ENCODE results near the gene SERP2. TPM values are rescaled to one million over a fixed set of nuclear protein-coding genes. Genes with fewer than 3 reads are reported as not detected.

SERP2 gene
- total RNA-seq, 4 donors from 2014 or later = 3.2 to 12.4 (median 3.5) TPM

DNA sequence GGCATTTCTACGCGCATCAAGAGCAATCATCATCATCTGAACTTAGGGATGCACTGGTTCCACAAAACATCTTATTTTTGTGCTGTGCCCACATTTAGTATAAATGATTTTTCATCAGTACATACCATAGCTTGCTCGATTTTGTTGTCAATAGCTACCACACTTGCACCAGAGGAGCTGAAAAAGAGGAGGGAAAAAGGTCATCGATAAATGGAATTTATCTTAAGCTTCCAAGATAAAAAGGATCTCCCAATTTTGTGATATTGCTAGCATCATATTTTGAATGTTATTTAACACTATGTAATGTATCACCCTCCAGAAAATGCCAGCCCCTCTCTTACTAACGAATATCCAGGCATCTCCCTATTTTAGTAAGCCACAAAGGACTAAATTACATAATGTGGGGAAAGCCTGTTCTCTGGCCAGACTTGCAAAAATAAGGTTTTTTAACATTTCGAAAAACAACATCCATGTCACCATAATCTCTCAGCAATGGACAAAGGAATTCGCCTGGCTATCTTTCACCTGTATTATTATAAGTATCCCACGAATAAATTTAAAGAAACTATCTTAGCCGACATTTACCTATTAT is 62.4 kb downstream of the SERP2 start:
- Histone ChIP-seq H3K9me3 (no peaks in the 10 kb centered on the region), H3K4me1 (peaks cover 0 to 24% (median 3%) of the 10 kb centered on the region in 4 donors)
- no peak for DNase-seq

GRCh38 chr13:44436589-44437337 is 63.1 kb downstream of the SERP2 start:
- Histone ChIP-seq H3K36me3 (peaks cover 0 to 22% (median 0%) of the 10 kb centered on the region in 3 donors), H3K27me3 (no peaks in the 10 kb centered on the region), H3K27ac (peak overlapping the region; percentile 73 to 96 (median 86)), H3K9me3 (no peaks in the 10 kb centered on the region), H3K4me1 (peaks cover 0 to 24% (median 3%) of the 10 kb centered on the region in 4 donors), H3K4me3 (peak overlapping the region; percentile 47 to 82 (median 59))
- TF ChIP-seq, protein P1, sequence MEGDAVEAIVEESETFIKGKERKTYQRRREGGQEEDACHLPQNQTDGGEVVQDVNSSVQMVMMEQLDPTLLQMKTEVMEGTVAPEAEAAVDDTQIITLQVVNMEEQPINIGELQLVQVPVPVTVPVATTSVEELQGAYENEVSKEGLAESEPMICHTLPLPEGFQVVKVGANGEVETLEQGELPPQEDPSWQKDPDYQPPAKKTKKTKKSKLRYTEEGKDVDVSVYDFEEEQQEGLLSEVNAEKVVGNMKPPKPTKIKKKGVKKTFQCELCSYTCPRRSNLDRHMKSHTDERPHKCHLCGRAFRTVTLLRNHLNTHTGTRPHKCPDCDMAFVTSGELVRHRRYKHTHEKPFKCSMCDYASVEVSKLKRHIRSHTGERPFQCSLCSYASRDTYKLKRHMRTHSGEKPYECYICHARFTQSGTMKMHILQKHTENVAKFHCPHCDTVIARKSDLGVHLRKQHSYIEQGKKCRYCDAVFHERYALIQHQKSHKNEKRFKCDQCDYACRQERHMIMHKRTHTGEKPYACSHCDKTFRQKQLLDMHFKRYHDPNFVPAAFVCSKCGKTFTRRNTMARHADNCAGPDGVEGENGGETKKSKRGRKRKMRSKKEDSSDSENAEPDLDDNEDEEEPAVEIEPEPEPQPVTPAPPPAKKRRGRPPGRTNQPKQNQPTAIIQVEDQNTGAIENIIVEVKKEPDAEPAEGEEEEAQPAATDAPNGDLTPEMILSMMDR (IDR thresholded peaks at IDR 0.05) = peak in 1 of 6 experiments; percentile 12
- TF ChIP-seq POLR2A (IDR thresholded peaks at IDR 0.05) = peak; percentile 98 to 99
- DNase-seq = peak; percentile 72 to 96 (median 96)

More for the DNA sequence above, 62.4 kb downstream of the SERP2 start:
- Histone ChIP-seq H3K27ac (peak overlapping the region; percentile 73 to 96 (median 86)), H3K4me3 (peak overlapping the region; percentile 47 to 82 (median 59)), H3K36me3 (peaks cover 0 to 22% (median 0%) of the 10 kb centered on the region in 3 donors), H3K27me3 (no peaks in the 10 kb centered on the region)
- TF ChIP-seq, protein P1 (IDR thresholded peaks at IDR 0.05) = no peak
- no peak for TF ChIP-seq POLR2A (IDR thresholded peaks at IDR 0.05)

DNA sequence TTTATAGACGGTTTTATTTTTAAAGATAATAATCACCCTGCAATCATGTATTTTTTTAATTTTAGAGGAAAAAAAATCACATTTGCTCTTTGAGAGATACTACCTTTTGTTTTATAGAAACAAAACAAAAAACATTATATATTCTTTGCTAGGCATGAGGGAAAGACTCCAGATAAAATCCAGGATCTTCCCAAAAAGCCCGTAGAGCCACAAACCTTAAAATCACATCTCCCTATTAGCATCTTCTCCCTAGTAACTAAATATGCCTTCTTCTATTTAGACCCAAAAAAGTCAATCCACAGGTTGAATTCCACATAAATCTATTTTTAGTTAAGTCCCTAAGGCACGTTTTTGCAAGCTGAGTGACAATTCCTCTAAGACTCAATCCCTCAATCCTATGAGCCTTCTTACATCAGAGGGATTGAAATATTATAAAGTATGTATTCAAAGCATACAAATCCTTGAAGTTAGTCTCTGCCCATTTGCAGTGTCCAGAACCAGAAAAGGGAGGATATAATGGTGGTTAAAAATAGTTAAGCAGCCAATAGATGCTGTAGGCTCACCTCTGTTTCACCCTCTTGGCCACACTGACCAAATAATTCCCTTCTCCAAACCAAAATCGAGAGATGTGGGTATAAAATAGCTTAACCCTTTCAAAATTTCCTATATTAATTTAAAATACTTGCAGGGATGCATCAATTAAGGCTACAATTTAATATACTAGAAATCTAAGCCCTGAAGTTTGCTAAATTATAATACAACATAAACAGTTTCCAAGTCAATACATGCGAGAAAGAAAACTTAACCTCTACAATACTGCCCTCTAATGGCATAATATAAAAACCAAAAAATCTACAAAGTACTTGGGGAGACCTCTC is 64.0 kb downstream of the SERP2 start:
- Histone ChIP-seq H3K9me3 (no peaks in the 10 kb centered on the region), H3K4me1 (peaks cover 0 to 24% (median 3%) of the 10 kb centered on the region in 4 donors), H3K27me3 (no peaks in the 10 kb centered on the region), H3K27ac (peak overlapping the region in 3 of 4 donors; percentile 81 to 96 (median 92)), H3K4me3 (peak overlapping the region; percentile 47 to 82 (median 59)), H3K36me3 (peaks cover 0 to 22% (median 0%) of the 10 kb centered on the region in 3 donors)
- TF ChIP-seq POLR2A (IDR thresholded peaks at IDR 0.05) = no peak
- TF ChIP-seq, protein P1 (IDR thresholded peaks at IDR 0.05) = peak in 5 of 6 experiments; percentile 57 to 71 (median 67)
- no peak for DNase-seq

DNA sequence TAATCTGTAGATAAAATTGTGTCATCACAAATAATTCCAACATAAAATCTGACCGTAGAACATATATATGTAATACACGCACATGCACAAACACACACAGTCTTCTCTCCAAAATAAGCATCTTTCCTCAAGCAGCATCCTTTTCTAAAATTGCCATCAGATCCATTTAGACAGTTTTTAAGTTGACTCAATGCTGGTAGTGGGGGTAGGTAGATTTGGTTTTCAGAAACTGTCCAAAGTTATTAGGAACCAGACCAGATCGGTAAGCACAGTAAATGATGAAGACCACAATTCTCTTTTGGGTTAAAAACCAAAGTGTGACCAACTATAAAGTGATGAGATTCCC is 64.6 kb downstream of the SERP2 start:
- no peak for DNase-seq
- Histone ChIP-seq H3K36me3 (peaks cover 0 to 18% (median 0%) of the 10 kb centered on the region in 3 donors), H3K4me1 (peaks cover 0 to 24% (median 3%) of the 10 kb centered on the region in 4 donors), H3K27me3 (no peaks in the 10 kb centered on the region), H3K27ac (no peak overlapping the region), H3K4me3 (no peak overlapping the region), H3K9me3 (no peaks in the 10 kb centered on the region)
- TF ChIP-seq, protein P1 (IDR thresholded peaks at IDR 0.05) = no peak
- no peak for TF ChIP-seq POLR2A (IDR thresholded peaks at IDR 0.05)

DNA sequence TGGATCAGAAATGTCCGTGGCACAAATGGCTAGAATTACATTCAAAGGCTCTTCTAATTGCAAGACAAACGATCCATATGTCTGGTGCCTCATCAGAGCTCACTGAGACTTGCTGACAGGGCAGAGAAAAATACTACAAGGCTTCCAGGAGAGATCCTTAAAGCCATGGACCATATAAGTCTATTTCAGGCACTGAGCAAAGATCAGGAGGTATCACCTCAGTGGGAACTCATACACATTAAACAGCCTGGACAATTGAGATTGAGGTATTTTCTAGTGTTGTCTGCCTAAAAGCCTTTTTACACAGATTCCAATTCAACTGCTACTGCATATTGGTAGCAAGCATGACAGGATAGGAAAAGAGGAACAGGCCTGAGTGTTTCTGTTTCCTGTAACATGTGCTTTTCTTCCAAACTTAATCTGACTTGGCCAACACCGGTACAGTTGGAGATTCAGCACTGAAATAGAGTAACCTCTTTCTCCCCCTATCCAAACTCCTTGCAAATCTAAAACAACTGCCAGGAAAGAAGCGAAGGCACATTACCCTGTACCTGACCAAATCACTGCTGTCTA is 65.9 kb downstream of the SERP2 start:
- Histone ChIP-seq H3K4me1 (peaks cover 0 to 18% (median 3%) of the 10 kb centered on the region in 4 donors), H3K27ac (no peak overlapping the region), H3K27me3 (no peaks in the 10 kb centered on the region), H3K4me3 (no peak overlapping the region), H3K36me3 (peaks cover 0 to 5% (median 0%) of the 10 kb centered on the region in 3 donors), H3K9me3 (no peaks in the 10 kb centered on the region)
- TF ChIP-seq POLR2A (IDR thresholded peaks at IDR 0.05) = no peak
- TF ChIP-seq, protein P1 (IDR thresholded peaks at IDR 0.05) = no peak
- no peak for DNase-seq
